ENCODE data around the gene EFS. TPM values are rescaled to one million over a fixed set of nuclear protein-coding genes. Genes with fewer than 3 reads are reported as not detected.

The EFS gene
- total RNA-seq, 4 donors from 2014 or later = 63.0 to 74.0 (median 64.8) TPM

DNA sequence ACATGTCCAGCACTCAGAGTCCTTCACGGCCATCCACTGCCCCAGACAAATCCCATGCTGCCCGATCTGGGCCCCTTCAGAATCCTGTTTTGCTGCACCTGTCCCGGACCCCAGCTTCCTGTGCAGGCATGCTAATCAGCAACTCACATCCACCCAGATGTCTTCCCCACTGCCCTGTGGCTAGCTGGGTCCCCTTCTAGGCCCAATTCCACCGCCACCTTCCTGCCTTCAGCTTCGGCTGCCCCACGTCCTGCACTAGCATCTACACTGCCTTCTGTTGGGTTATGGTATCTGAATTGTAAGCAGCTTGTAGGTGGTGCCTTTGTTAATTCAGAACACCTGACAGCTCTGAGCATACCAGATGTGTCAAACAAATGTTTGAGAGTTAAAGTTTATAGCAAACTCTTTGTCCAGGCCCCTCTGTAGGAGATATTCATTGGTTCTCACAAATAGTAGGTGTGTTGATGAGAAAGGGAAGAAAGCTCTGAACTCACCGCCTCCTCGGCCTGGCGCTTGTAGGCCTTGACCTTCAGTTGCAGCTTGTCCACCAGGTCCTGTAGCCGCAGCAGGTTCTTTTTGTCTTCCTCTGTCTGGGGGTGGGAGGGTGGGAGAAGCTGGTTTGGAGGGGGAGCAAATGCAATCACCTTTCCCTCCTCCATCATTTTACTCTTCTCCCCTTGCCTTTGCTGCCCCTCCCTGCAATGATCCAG, 17.9 kb upstream of the EFS start:
- no peak for TF ChIP-seq POLR2AphosphoS5 (IDR thresholded peaks at IDR 0.05)
- TF ChIP-seq, protein P1, sequence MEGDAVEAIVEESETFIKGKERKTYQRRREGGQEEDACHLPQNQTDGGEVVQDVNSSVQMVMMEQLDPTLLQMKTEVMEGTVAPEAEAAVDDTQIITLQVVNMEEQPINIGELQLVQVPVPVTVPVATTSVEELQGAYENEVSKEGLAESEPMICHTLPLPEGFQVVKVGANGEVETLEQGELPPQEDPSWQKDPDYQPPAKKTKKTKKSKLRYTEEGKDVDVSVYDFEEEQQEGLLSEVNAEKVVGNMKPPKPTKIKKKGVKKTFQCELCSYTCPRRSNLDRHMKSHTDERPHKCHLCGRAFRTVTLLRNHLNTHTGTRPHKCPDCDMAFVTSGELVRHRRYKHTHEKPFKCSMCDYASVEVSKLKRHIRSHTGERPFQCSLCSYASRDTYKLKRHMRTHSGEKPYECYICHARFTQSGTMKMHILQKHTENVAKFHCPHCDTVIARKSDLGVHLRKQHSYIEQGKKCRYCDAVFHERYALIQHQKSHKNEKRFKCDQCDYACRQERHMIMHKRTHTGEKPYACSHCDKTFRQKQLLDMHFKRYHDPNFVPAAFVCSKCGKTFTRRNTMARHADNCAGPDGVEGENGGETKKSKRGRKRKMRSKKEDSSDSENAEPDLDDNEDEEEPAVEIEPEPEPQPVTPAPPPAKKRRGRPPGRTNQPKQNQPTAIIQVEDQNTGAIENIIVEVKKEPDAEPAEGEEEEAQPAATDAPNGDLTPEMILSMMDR (IDR thresholded peaks at IDR 0.05) = no peak
- TF ChIP-seq EP300 (IDR thresholded peaks at IDR 0.05) = no peak
- TF ChIP-seq POLR2A (IDR thresholded peaks at IDR 0.05) = no peak
- H3K27ac ChIP-seq = no peak overlapping the region
- H3K36me3 ChIP-seq = no peaks in the 10 kb centered on the region
- no peaks in the 10 kb centered on the region for H3K9me3 ChIP-seq
- 68% methylated on average over 10 of the region's 10 CpGs for WGBS
- H3K4me3 ChIP-seq = no peak overlapping the region
- no peak for DNase-seq (ENCODE audit: low spot score in 2 of 2)
- peaks cover 12% of the 10 kb centered on the region for H3K4me1 ChIP-seq
- H3K27me3 ChIP-seq = peaks cover 7% of the 10 kb centered on the region

DNA sequence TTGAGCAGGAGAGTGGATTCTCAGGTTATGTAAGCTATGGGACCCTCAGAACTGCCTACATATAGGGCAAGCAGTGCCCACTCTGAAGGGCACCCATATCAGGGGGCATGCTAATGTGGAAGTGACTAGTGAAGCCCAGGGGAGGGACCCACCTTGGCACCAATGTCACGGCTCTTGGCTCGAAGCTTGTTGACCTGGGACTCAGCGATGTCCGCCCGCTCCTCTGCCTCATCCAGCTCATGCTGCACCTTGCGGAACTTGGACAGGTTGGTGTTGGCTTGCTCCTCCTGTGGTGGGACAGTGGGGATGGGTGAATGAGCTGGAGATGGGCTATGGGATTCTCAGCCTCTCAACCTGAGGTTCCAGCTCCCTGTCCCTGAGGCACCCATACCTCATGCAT, 17.3 kb upstream of the EFS start:
- no peaks in the 10 kb centered on the region for H3K9me3 ChIP-seq
- WGBS = 80% methylated on average over 1 of the region's 6 CpGs
- peaks cover 7% of the 10 kb centered on the region for H3K27me3 ChIP-seq
- TF ChIP-seq EP300 (IDR thresholded peaks at IDR 0.05) (no peak), POLR2AphosphoS5 (IDR thresholded peaks at IDR 0.05) (no peak), POLR2A (IDR thresholded peaks at IDR 0.05) (no peak)
- TF ChIP-seq, protein P1 (IDR thresholded peaks at IDR 0.05) = no peak
- no peak overlapping the region for H3K4me3 ChIP-seq
- H3K4me1 ChIP-seq = peaks cover 12% of the 10 kb centered on the region
- no peaks in the 10 kb centered on the region for H3K36me3 ChIP-seq
- H3K27ac ChIP-seq = no peak overlapping the region
- DNase-seq (ENCODE audit: low spot score in 2 of 2) = no peak

DNA sequence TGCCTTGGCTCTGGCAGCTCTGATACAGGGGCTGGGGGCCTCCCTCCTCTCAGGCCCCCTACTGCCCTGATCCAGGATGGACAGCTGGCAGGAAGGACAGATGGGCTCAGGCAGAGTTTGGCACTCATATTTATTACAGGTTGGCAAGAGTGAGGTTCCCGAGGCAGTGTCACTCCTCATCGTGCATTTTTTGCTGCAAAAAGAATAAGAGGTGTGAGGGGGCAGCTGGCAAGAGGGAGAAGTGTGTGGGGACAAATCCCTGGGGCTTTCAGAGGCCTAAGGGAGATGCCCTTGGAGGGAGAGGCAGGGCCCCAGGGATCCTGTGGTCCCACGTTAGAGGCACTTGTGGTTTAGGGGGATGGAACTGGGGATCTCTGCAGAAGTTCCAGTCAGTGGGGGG, 16.9 kb upstream of the EFS start:
- H3K27me3 ChIP-seq = peaks cover 7% of the 10 kb centered on the region
- no peaks in the 10 kb centered on the region for H3K9me3 ChIP-seq
- no peak overlapping the region for H3K4me3 ChIP-seq
- no peaks in the 10 kb centered on the region for H3K36me3 ChIP-seq
- WGBS = 51% methylated on average over 3 of the region's 3 CpGs
- no peak overlapping the region for H3K27ac ChIP-seq
- no peak for DNase-seq (ENCODE audit: low spot score in 2 of 2)
- TF ChIP-seq POLR2A (IDR thresholded peaks at IDR 0.05) (no peak), EP300 (IDR thresholded peaks at IDR 0.05) (no peak), POLR2AphosphoS5 (IDR thresholded peaks at IDR 0.05) (no peak)
- TF ChIP-seq, protein P1 (IDR thresholded peaks at IDR 0.05) = no peak
- peaks cover 12% of the 10 kb centered on the region for H3K4me1 ChIP-seq

DNA sequence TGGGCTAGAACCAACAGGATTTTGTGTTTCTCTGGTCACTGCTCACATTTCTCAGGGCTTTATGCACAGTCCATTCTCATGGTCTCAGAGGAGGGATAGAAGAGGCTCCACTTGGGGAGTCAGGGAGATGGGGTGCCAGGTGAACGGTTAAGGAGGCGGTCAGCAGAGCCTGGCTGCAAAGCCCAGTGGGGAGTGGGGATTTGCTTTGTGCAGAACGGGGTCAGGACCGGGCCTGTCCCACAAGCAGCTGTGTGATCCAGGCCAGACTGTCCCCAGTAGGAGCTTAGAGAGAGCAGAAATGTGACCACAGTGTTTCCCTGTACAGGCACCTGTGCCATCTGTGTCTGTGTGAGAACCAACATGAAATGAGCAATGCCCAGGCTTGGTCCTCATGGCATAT, 16.0 kb upstream of the EFS start:
- no peak for DNase-seq (ENCODE audit: low spot score in 2 of 2)
- Histone ChIP-seq H3K4me1 (peaks cover 12% of the 10 kb centered on the region), H3K27ac (no peak overlapping the region), H3K4me3 (no peak overlapping the region), H3K9me3 (no peaks in the 10 kb centered on the region), H3K36me3 (no peaks in the 10 kb centered on the region), H3K27me3 (peaks cover 7% of the 10 kb centered on the region)
- 95% methylated on average over 4 of the region's 4 CpGs for WGBS
- TF ChIP-seq EP300 (IDR thresholded peaks at IDR 0.05) (no peak), POLR2AphosphoS5 (IDR thresholded peaks at IDR 0.05) (no peak), POLR2A (IDR thresholded peaks at IDR 0.05) (no peak)
- TF ChIP-seq, protein P1 (IDR thresholded peaks at IDR 0.05) = no peak

DNA sequence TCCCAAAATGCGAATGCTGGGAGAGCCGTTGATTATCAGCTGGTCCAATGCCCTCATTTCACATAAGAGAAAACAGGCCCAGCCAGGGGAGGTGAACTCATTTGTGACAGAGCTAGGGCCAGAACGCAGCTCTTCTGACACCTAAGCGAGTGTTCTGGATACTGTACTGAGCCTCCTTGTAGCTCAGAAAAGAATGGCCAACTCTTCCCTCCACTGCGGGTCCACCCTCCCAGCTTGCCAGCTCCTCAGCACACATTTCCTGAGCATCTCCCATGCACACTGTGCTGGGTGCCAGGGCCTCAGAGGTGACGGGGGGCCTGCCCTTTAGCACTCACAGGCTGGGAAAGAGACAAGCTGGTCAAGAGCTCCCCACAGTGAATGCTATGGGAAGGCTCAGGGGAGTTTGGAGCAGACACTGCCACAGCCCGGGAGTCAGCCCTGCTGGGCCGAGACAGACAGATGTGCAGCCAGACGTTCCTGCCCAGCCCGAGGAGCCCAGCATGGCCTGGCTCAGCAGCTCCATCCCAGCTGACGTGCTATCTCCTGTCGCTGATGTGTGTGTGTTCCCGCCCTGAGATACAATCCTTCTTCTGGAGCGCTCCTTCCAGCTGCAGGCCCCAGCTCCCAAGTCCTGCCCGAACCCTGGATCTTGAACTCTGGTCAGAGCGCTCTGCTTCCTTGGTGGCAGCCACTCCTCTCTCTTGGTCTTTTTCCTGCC, 15.4 kb upstream of the EFS start:
- peaks cover 12% of the 10 kb centered on the region for H3K4me1 ChIP-seq
- no peak overlapping the region for H3K4me3 ChIP-seq
- no peaks in the 10 kb centered on the region for H3K9me3 ChIP-seq
- no peak overlapping the region for H3K27ac ChIP-seq
- peaks cover 7% of the 10 kb centered on the region for H3K27me3 ChIP-seq
- DNase-seq (ENCODE audit: low spot score in 2 of 2) = no peak
- 56% methylated on average over 9 of the region's 16 CpGs for WGBS
- TF ChIP-seq, protein P1 (IDR thresholded peaks at IDR 0.05) = no peak
- TF ChIP-seq POLR2A (IDR thresholded peaks at IDR 0.05) (no peak), POLR2AphosphoS5 (IDR thresholded peaks at IDR 0.05) (no peak), EP300 (IDR thresholded peaks at IDR 0.05) (no peak)
- H3K36me3 ChIP-seq = no peaks in the 10 kb centered on the region

Measured in suprapubic skin (tissue), 4 donors.